ENCODE measurements around the gene C6orf163.
"Not testable (repeated sequence)": the region's sequence is repeated elsewhere in the genome, so short reads cannot be mapped to it uniquely, and the experiment has no call there.

Gene C6orf163

GRCh38 chr6:87322304-87323212, 22.1 kb upstream of the C6orf163 start, which contains the start of gene SMIM8:
Gene SMIM8, plus strand, starts transcription at chr6:87322588. Its CDS starts 14,444 bp downstream, at chr6:87337032.
- ChIA-PET CTCF (interaction anchor here (0.6 to 2.4 kb wide), 27 partner anchors 9 to 1858 kb away, joined by 3 to 31 read pairs (median 3); partner anchors contain the start of gene CFAP206), POLR2A (no interaction called here)
- no peak for DNase-seq (ENCODE audit: low read depth, low spot score)
- H3K4me3 ChIP-seq (ENCODE audit: low read depth, low read length): peak within 1 kb of the TSS; percentile 93
- TF ChIP-seq, protein P1, sequence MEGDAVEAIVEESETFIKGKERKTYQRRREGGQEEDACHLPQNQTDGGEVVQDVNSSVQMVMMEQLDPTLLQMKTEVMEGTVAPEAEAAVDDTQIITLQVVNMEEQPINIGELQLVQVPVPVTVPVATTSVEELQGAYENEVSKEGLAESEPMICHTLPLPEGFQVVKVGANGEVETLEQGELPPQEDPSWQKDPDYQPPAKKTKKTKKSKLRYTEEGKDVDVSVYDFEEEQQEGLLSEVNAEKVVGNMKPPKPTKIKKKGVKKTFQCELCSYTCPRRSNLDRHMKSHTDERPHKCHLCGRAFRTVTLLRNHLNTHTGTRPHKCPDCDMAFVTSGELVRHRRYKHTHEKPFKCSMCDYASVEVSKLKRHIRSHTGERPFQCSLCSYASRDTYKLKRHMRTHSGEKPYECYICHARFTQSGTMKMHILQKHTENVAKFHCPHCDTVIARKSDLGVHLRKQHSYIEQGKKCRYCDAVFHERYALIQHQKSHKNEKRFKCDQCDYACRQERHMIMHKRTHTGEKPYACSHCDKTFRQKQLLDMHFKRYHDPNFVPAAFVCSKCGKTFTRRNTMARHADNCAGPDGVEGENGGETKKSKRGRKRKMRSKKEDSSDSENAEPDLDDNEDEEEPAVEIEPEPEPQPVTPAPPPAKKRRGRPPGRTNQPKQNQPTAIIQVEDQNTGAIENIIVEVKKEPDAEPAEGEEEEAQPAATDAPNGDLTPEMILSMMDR (IDR thresholded peaks at IDR 0.05; ENCODE audit: insufficient read depth, low read length, missing control alignments): peak; percentile 97

- POLR2A ChIA-PET; H3K4me3 ChIP-seq (ENCODE audit: low read depth, low read length); CTCF ChIA-PET; DNase-seq (ENCODE audit: low read depth, low spot score): not testable (repeated sequence)
These were observed 20.7 kb upstream of the C6orf163 start for GRCh38 chr6:87323880-87324279.

- TF ChIP-seq, protein P1 (IDR thresholded peaks at IDR 0.05; ENCODE audit: insufficient read depth, low read length, missing control alignments): no peak
- no peak for DNase-seq (ENCODE audit: low read depth, low spot score)
- CTCF ChIA-PET: interaction anchor here (2.7 kb wide), 1 partner anchor 10 kb away, joined by 14 read pairs; no protein-coding TSS in a partner anchor
- no peak overlapping the region for H3K4me3 ChIP-seq (ENCODE audit: low read depth, low read length)
- POLR2A ChIA-PET: no interaction called here
These were observed 13.7 kb upstream of the C6orf163 start for GRCh38 chr6:87330961-87331360.

DNA sequence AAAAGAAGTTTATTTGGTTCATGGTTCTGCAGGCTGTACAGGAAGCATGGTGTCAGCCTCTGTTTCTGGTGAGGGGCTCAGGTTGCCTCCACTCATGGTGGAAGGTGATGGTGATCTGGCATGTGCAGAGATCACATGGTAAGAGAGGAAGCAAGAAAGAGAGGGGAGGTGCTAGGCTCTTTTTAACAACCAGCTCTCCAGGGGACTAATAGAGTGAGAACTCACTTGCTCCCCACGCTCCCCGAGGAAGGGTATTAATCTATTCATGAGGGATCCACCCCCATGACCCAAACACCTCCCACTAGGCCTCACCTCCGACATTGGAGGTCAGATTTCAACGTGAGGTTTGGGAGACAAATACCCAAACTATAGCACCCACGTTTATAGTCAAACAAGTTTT, 11.6 kb upstream of the C6orf163 start:
- H3K4me3 ChIP-seq (ENCODE audit: low read depth, low read length): no peak overlapping the region
- ChIA-PET POLR2A (no interaction called here), CTCF (interaction anchor here (2.7 kb wide), 1 partner anchor 12 kb away, joined by 14 read pairs; no protein-coding TSS in a partner anchor)
- TF ChIP-seq, protein P1 (IDR thresholded peaks at IDR 0.05; ENCODE audit: insufficient read depth, low read length, missing control alignments): no peak
- DNase-seq (ENCODE audit: low read depth, low spot score): no peak

DNA sequence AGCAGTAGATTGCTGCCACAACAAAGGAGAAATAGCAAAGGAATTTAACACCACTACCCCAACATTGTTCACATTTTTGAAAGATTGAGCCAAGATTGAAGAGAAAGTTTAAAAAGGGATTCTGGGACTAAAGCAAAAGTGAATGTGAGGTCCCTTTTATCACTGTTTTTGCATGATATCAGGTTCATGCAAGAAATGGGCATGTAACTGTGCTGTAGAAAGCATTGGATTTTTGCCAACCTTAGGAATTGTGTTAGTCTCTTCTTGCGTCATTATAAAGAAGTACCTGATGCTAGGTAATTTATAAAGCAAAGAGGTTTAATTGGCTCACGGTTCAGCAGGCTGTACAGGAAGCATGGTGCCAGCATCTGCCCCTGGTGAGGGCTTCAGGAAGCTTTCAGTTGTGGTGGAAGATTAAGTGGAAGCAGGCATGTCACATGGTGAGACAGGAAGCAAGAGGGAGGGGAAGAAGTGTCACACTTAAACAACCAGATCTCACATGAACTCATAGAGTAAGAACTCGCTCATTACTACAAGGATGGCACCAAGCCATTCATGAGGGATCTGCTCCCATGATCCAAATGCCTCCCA, 10.9 kb upstream of the C6orf163 start:
- ChIA-PET POLR2A (no interaction called here), CTCF (no interaction called here)
- TF ChIP-seq, protein P1 (IDR thresholded peaks at IDR 0.05; ENCODE audit: insufficient read depth, low read length, missing control alignments): no peak

GRCh38 chr6:87334683-87335082, 9.9 kb upstream of the C6orf163 start:
- ChIA-PET CTCF (interaction anchor here (1.8 kb wide), 1 partner anchor 13 kb away, joined by 7 read pairs; the partner anchor contains the start of gene SMIM8), POLR2A (no interaction called here)
- TF ChIP-seq, protein P1 (IDR thresholded peaks at IDR 0.05; ENCODE audit: insufficient read depth, low read length, missing control alignments): no peak
- H3K4me3 ChIP-seq (ENCODE audit: low read depth, low read length): no peak overlapping the region
- no peak for DNase-seq (ENCODE audit: low read depth, low spot score)

More for the DNA sequence above, 10.9 kb upstream of the C6orf163 start:
- no peak for DNase-seq (ENCODE audit: low read depth, low spot score)
- no peak overlapping the region for H3K4me3 ChIP-seq (ENCODE audit: low read depth, low read length)

All from AG04449 (cell line).